NOMO-1 (cell line): Measurements from ENCODE around the gene TMEM127.
"Not testable (repeated sequence)": the region's sequence is repeated elsewhere in the genome, so short reads cannot be mapped to it uniquely, and the experiment has no call there.

Experiments used
- DNase-seq, 2 experiments: peaks; one replicate each; lab custom pipeline; 2025; ENCODE audit not compliant: unreplicated experiment in 2 of 2; lab: John Stamatoyannopoulos, UW

TMEM127 gene

DNA sequence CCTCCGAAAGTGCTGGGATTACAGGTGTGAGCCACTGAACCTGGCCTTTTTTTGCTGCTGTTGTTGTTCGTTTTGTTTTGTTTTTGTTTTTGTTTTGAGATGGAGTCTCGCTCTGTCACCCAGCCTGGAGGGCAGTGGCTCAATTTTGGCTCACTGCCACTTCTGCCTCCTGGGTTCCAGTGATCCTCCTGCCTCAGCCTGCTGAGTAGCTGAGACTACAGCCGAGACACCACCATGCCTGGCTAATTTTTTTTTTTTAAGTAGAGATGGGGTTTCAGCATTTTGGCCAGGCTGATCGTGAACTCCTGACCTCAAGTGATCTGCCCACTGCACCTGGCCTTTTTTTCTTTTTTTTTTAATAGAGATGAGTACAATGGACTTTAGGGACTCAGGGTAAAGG lies 22.0 kb downstream of the TMEM127 start:
- no peak for DNase-seq

DNA sequence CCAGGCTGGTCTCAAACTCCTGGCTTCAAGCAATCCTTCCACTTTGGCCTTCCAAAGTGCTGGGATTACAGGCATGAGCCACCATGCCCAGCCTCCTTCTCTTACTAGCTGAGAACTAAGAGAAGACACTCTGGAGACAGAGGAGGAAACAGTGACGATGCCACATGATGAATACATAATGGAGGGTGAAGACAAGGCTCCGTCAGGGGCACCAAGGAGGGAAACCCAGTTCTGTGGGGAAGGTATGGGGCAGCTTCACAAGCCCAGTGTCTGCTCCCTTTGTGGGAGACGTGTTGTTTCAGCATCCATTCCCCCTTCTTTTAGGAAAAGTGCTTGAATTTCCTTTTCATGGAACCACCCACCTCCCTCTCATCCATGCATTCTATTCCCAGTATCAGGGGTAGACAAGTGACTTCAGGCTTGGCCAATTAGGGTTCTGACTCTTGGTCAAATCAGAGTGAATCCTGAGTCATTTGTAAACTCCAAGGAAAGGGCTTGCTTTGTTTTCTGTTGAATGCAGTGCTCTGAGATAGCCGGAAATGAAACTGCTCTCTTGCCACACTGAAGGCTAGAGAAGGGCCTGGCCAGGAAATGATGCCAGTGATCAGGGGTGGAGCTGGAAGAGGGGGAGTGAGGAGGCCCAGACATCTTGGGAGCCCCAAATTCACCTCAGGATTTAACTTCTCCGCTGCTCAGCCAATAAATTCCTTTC lies 23.7 kb downstream of the TMEM127 start:
- peak; percentile 88 to 94 for DNase-seq

DNA sequence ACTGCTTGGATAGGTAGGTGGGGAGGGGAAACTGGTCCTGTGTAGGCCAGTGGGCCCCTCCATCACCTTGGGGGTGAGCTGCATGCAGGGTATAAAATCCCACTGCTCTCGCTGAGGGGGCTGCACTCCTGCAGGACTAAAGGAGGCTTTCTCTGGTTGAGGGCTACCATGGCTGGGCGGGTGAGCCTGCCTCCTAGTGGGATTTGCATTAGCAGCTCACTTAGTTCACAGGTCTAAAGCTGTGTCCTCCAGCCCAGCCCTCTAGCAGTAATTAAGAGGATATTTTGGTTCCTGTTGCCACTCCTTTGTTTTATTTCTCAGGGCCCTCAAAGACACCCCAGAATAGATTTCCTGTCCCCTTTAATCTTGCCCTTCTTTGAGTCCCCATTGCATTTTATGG lies 24.6 kb downstream of the TMEM127 start:
- DNase-seq, result peak; percentile 18 to 35

DNA sequence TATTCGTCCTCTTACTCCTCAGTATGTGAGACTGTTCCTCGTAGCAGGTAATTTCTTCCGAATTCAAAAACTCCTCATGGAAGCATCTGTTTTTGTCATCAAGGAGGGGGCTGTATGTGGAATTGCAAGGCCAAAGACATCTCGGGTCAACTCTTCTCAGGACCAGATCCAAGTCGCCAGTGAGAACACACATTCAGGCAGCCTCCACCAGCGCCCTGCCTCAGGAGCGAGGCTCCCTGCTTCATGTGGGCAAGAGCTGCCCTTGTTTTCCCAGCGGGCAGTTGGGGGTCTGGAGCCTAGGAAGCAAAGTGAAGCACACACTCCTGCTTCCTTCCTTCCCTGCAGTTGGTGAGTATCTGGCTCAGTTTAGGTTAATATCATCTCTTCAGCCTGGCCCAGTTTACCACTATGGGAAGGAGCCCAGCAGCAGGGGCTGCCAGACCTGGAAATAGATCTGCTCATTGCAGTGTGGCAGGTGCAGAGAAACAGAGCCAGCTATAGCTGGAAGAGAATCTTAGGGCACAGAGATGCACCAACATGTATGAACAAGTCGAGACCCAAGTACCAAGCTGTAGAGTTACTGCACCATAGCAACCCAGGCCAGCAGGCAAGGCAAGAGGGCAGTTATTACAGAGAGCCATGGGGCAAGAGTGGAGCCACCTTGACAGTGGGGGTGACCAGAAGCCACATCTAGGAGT lies 25.3 kb downstream of the TMEM127 start:
- no peak for DNase-seq

DNA sequence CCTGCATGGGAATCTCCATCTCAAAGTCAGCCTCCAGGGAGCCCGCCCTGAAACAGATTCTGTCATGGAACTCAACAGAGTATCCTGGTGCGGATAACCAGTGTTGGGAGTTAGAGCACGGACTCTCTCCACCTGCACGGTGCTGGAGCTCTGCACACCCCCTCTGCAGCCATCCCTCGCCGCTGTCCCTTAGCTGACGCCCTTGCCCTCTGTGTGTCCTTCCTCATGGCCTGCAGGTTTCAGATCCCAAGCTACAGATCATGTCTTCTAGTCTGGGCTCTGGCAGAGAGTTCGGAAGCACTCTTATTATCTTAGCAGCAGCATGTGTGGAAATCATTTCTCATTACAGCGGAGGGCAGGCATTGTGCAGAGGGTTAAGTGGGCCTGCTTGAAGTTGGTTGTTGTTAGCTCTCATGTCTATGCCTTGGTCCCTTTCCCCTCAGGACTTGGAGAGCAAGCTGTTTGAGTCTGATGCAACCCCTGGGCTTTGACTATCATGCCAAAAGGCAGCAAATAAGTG lies 26.0 kb downstream of the TMEM127 start:
- DNase-seq, result no peak

DNA sequence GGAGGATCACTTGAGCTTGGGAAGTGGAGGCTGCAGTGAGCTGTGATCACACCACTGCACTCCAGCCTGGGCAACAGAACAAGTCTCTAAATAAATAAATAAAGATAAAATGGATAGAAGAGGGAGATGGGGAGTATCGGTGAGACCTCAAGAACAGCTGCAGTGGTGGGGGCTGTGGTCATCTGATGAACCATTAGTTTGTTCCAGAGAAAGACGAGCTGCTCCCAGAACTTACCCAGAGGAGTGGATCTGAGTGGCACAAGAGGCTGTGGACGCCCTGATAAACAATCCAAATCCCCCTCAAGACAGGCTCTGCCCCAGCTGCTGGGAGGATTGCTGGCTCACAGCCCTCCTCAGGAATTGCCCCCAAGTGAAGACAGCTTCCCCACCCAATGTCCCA lies 26.7 kb downstream of the TMEM127 start:
- no peak for DNase-seq

DNA sequence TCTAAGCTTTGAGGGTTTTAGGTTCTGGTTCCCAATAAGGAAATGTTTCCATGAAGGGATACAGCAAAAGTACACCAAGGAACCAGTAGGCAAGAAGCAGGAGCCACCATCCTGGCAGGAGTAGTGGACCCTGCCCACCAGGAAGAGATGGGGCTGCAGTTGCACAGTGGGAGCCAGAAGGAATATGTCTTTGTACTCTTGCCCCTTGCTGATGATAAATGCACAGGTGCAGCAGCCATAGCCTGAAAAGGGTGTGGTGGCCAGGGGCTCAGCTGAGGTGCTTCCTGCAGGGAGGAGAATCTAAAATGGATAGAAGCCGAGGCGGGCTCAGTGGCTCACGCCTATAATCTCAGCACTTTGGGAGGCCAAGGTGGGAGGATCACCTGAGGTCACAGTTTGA lies 27.5 kb downstream of the TMEM127 start:
- no peak for DNase-seq

DNA sequence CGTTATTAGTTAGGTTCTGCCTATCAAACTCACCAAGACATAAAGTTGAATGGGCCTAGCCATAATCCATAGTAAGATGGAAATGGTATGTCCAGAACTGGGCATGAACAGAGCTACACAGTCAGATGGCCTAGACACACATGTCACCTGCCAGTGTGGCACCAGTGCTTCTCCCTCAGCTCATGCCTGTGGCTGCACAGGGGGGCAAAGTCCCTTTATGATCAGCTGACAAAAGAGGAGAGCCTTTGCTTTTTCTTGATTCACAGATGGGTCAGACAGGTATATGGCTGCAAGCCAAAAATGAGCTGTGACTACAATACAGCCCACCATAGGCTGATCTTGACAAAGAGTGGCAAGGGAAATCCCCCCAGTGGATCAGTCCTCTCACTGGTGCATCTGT lies 28.9 kb downstream of the TMEM127 start:
- DNase-seq, result no peak

DNA sequence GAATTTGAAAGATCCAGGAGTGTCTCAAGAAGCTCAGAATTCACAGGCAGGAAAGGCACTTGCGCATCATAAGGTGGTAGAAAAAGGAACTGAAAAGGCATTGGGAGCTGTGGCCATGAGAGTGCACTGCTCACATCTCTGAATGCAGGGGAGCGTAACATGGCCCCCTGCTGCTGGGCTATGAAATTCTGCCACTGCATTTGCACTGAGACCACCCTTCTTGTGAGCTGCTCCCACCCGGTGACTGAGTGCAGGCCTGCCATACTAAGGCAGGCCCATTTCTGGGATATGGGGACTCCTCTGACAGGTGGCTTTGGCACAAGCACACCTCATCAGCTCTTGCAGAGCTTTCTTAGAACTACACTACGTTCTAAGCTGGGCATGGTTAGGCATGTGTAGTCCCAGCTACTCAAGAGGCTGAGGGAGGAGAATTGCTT lies 31.9 kb downstream of the TMEM127 start:
- peak; percentile 65 to 77 for DNase-seq

DNA sequence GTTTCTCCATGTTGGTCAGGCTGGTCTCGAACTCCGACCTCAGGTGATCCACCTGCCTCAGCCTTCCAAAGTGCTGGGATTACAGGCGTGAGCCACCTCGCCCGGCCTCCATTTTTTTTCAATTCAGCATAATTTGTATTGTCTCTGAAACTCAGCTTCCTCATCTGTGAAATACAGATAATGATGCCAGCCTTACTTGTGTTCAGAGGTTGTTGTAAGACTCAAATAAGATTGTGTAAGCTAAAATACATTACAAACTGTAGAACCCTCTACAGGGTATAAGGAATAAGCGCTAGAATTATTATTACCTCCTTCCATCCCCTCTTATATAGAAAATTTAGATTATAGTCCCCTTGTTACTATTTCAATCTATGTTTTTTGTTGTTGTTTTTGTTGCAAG lies 32.4 kb downstream of the TMEM127 start:
- peak; percentile 51 to 70 for DNase-seq

DNA sequence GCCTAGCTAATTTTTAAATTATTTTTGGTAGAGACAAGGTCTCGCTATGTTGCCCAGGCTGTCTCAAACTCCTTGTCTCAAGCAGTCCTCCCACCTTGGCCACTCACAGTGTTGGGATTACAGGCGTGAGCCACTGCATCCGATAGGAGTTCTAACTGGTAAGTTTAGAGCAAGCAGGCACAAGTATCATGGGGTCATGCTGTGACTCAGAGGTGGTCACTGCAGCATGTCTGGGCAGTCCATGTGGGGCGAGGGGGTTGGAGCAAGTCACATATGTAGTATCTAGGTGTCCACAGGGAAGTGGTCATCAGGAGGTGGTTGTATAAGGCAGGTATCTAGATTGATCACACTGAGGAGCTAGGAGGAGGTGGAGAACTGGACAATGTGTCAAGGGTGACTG lies 34.5 kb downstream of the TMEM127 start:
- DNase-seq, result no peak

DNA sequence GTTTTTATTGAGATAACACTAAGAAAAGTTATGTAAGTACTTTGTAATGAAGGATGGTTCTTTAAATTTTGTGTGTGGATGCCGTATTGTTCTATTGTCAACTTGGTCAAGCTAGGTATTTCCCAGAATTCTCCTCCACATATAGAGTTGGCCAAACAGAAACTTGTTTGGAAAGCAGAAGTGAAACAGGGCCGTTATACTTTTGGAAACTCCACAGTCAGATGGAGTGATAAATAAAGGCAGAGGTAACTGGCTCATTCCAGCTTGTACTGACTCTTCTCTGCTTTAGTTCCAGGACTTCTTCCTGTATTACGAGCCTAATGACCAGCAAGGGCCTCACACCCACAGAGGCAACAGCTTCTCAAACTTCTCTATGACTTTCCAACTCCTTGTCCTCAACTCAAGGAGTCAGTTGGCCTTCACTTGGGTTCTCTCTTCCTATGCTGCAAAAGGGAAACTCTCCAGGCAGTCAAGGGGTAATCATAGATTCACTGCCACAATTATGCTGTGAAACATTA lies 40.7 kb downstream of the TMEM127 start:
- peak; percentile 82 to 96 for DNase-seq

DNA sequence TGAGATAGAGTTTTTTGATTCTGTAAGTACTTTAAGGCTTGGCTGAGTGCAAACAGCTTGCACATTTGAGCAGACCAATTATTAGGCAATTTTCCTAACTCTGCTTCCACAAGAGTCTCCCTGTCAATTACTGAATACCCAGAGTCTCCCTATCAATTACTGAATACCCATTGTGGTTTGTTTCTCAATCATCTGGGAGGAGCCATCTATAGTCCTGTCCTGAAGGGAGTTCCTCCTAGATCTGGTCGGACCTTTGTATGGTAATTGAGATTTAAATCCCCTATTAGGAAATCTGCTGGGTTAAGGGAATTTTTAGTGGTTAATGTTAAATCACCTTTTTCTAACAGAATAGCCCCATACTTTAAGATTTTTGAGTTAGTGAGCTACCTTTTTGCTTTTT lies 44.7 kb downstream of the TMEM127 start:
- peak in 1 of 2 experiments; percentile 64 for DNase-seq

DNA sequence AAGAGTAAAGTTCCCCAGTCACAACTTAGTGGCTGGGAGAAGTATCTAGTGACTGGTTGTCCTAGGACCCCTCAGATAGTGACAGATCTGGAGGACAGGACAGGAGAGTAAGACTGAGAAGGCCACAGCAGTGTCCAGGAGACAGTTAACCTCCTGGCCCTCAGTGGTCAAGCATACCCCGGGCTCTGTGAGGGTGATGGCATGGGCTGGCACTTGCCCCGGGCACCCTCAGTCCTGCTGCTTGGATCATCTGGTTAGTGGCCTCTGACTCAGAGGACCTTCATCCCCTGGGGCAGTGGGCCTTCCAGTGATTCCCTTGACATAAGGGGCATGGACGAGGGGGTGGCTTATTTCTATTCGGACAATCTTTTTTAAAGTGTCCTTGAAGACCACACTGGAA lies 45.8 kb downstream of the TMEM127 start:
- DNase-seq, result not testable (repeated sequence)

DNA sequence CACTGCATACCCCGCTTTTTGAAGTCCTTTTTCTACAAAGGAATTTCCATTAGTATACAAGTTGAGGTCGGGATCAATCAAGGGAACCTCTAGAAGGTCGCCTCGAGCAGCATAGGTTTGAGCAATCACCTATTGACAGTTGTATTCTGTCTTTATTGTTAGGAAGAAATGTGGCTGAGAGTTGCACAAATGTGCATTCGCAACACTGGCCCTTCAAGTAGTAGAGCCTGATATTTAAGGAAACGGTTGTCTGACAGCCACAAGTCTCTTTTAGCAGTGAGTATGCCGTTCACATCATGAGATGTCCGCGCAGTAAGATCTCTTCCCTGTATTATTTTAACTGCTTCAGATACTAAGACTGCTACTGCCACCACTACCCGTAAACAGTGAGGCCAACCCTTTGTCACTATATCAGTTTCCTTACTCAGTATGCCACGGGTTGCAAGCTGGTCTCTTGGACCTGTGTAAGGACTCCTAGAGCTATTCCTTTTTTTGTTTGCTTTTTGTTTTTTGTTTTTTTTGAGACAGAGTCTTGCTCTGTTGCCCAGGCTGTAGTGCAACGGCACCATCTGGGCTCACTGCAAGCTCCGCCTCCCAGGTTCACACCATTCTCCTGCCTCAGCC lies 47.2 kb downstream of the TMEM127 start:
- DNase-seq, result peak; percentile 25 to 74

DNA sequence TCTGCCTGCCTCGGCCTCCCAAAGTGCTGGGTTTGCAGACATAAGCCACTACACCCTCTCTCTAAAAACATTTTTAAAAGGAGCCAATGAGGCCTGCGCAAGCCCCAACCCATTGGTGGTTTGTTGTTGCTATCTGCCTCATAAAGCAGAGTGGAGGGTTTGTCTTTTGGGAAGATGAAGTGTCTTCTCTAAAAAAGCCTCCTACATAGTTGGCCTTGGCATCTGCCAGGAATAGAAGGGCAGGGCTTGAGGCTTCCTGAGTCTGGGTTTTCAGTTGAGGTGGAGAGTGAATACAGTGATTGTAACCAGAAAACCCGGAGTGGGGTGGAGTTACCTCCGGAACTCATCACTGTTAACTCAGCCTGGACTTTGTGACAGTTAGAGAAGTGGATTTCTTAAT lies 51.2 kb downstream of the TMEM127 start:
- DNase-seq, result no peak

DNA sequence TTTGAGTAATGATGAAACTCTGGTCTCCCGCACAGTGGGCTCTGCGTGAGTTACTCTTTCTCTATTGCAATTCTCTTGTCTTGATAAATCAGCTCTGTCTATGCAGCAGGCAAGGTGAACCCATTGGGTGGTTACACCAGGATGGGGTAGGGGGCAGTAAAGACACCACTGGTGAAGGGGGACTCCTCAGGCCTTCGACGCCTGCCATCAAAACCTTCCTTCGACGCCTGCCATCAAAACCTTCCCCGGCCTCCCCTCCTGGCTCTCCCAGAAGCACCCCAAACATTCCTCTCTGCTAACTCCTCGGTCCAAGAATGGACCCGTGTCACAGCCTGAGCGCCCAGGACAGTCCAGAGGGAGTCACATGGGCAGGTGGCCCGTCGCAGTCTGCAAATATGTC lies 52.4 kb downstream of the TMEM127 start:
- DNase-seq, result no peak

DNA sequence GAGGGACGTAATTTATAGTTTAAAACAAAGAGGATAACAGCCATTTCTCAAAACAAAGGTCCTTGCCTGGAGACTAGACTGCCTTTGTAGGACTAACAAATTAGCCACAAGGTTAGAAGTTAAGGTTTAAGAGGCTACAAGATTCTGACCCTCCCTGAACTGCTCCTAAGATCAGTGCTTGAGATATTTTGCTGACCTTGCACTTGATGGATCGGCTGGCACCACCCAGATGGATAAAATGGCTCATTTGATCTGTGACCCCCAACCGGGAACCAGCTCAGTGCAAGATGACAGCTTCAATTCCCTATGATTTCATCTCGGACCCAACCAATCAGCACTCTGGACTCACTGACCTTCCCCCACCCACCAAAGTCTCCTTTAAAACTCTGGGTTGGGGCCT lies 53.5 kb downstream of the TMEM127 start:
- DNase-seq, result no peak

DNA sequence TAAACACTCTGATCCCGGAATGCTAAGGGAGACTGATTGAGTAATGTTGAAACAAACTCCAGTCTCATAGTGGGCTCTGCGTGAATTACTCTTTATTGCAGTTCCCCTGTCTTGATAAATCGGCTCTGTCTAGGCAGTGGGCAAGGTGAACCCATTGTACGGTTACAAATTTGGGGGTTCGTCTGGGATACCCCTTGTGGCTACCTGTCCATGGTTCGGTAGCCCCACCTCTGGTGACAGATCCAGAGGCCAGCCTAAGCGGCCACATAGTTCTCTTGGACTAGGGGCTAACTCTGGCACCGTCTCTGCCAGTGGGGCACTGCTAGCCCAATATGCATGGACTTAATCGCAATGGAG lies 56.1 kb downstream of the TMEM127 start:
- no peak for DNase-seq

DNA sequence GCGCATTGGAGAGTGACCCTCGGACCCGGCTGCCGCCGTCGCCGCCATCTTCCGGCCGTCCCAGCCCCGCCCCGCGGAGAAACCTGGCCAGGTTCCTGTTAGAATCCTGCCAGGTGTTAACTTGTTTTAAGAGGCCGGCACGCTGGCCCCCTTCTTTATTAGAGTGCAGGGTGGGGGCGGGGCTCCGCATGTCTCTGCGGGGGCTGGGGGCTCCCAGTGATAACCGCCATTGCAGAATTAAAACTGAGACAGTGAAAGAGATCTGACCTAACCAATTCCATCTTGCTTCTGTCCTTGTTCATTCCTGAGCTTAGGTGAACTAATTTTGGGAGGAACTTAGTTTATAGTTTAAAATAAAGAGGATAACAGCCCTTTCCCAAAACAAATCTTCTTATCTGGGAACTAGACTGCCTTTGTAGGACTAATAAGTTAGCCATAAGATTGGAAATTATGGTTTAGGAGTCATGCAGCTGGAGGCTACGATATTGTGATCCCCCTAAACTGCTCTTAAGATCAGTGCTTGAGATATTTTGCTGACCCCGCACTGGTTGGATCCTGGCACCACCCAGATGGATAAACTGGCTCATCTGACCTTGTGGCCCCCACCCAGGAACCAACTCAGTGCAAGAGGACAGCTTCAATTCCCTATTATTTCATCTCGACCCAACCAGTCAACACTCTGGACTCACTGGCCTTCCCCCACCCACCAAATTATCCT lies 56.6 kb downstream of the TMEM127 start:
- no peak for DNase-seq
